Measurements from ENCODE around the gene STRN4. TPM values are rescaled to one million over a fixed set of nuclear protein-coding genes. Genes with fewer than 3 reads are reported as not detected.

The STRN4 gene
- total and polyA plus RNA-seq, 7 donors = 28.6 to 72.3 (median 46.2) TPM

DNA sequence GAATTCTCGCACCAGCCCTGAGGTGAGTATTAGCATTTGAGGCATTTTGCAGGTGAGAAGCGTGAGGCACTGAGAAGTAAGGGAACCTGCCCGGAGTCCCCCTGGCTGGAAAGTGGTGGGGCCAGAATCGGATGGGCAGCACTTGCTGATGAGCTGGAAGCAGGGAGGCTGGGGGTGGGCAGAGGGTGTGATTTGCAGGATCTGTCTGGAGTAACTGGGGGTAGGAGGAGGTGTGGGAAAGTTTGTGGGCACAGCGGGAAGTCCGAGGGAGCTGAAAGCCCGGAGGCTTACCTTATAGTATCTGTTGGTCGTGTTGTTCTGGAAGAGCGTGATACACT, 49.4 kb downstream of the STRN4 start:
- DNase-seq (no peak), ATAC-seq (no peak)
- peak overlapping the region; percentile 38 for H3K4me3 ChIP-seq
- no peaks in the 10 kb centered on the region for H3K9me3 ChIP-seq
- H3K36me3 ChIP-seq (ENCODE audit: insufficient read depth in 1 of 2, low read depth in 1 of 2) = peaks cover 3 to 71% of the 10 kb centered on the region in 2 donors
- 74 to 81% (median 80%) methylated on average over 8 to 9 of the region's 9 CpGs for WGBS, 3 donors
- TF ChIP-seq, protein P1, sequence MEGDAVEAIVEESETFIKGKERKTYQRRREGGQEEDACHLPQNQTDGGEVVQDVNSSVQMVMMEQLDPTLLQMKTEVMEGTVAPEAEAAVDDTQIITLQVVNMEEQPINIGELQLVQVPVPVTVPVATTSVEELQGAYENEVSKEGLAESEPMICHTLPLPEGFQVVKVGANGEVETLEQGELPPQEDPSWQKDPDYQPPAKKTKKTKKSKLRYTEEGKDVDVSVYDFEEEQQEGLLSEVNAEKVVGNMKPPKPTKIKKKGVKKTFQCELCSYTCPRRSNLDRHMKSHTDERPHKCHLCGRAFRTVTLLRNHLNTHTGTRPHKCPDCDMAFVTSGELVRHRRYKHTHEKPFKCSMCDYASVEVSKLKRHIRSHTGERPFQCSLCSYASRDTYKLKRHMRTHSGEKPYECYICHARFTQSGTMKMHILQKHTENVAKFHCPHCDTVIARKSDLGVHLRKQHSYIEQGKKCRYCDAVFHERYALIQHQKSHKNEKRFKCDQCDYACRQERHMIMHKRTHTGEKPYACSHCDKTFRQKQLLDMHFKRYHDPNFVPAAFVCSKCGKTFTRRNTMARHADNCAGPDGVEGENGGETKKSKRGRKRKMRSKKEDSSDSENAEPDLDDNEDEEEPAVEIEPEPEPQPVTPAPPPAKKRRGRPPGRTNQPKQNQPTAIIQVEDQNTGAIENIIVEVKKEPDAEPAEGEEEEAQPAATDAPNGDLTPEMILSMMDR (IDR thresholded peaks at IDR 0.05) = no peak
- H3K4me1 ChIP-seq = no peaks in the 10 kb centered on the region
- intact Hi-C loops (cut with DNase I) = no loop called here
- H3K27me3 ChIP-seq (ENCODE audit: insufficient read depth in 3 of 3, low read length in 2 of 3) = no peaks in the 10 kb centered on the region
- no peak overlapping the region for H3K27ac ChIP-seq

DNA sequence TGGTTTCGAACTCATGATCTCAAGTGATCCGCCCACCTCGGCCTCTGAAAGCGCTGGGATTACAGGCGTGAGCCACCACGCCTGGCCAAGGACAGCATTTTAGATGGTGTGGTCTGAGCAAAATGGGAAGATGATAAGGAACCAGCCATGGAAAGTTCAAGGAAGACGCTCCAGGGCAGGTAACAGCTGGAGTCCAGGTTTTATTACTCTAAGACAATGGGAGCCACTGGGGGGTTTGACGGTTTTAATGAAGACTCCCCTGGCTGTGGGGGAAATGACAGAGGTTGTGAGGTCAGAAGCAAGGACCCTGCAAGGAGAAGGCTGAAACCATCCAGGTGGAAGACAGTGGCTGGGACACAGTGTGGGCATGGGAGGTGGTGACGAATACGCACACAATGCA, 50.2 kb downstream of the STRN4 start:
- intact Hi-C loops (cut with DNase I) = no loop called here
- H3K4me1 ChIP-seq = no peaks in the 10 kb centered on the region
- no peak overlapping the region for H3K27ac ChIP-seq
- no peak overlapping the region for H3K4me3 ChIP-seq
- no peaks in the 10 kb centered on the region for H3K9me3 ChIP-seq
- H3K36me3 ChIP-seq (ENCODE audit: insufficient read depth in 1 of 2, low read depth in 1 of 2) = peaks cover 3 to 71% of the 10 kb centered on the region in 2 donors
- ATAC-seq = no peak
- TF ChIP-seq, protein P1 (IDR thresholded peaks at IDR 0.05) = no peak
- no peak for DNase-seq
- H3K27me3 ChIP-seq (ENCODE audit: insufficient read depth in 3 of 3, low read length in 2 of 3) = no peaks in the 10 kb centered on the region
- WGBS, 3 donors = 95% methylated on average over 10 of the region's 10 CpGs

DNA sequence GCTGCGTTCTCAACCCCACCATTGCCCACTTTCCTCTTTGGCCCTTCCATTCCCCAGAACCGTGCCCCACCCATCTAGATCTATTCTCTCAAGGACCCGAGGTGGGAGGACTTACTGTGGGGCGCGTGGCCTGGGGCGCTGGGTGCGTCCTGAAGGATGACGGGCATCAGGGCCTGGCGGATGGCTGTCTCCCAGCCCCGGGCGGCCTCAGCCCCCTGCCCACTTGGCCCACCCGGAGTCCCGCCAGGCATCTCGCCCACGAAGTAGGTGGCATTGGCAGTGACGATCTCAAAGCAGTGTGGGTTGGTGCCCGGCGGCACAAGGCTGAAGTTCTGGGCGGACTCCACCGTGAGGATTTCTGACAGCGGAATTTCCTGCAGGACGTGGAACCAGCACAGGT, 52.5 kb downstream of the STRN4 start:
- ATAC-seq = no peak
- intact Hi-C loops (cut with DNase I) = no loop called here
- H3K27me3 ChIP-seq (ENCODE audit: insufficient read depth in 3 of 3, low read length in 2 of 3) = no peaks in the 10 kb centered on the region
- no peak overlapping the region for H3K27ac ChIP-seq
- no peaks in the 10 kb centered on the region for H3K4me1 ChIP-seq
- WGBS, 3 donors = 94 to 98% (median 94%) methylated on average over 22 of the region's 22 CpGs
- H3K9me3 ChIP-seq = no peaks in the 10 kb centered on the region
- DNase-seq = no peak
- TF ChIP-seq, protein P1 (IDR thresholded peaks at IDR 0.05) = no peak
- H3K36me3 ChIP-seq (ENCODE audit: insufficient read depth in 1 of 2, low read depth in 1 of 2) = peaks cover 3 to 77% of the 10 kb centered on the region in 2 donors
- no peak overlapping the region for H3K4me3 ChIP-seq

DNA sequence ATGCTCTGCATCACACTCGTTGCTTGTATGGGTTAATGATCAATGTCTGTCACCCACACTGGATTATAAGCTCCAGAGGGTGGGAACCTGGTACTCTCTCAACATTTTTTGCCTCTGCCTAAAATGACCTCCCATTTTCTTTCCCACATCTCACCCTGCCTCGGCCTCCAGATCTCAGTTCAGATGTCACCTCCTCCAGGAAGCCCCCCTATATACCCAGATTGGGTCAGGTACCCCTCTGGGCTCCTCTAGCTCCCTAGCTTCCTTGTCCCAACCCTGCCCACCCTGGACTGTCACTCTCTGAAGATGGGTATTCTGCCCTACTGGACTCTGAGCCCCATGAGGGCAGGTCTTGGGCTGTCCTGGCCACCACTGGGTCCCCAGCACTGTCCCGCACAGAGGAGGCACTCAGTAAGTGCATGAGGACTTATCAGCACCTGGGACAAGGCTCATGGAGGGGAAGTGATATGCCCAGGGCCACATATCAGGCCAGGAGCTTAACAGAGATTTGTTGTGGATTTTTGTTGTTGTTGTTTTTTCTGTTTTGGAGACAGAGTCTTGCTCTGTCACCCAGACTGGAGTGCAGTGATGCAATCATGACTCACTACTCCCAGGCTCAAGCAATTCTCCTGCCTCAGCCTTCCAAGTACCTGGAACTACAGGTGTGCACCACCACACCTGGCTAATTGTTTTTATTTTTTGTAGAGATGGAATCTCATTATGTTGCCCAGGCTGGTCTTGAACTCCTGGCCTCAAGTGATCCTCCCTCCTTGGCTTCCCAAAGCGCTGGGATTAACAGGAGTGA, 53.1 kb downstream of the STRN4 start:
- peaks cover 3 to 82% of the 10 kb centered on the region in 2 donors for H3K36me3 ChIP-seq (ENCODE audit: insufficient read depth in 1 of 2, low read depth in 1 of 2)
- DNase-seq (no peak), ATAC-seq (no peak)
- no peak overlapping the region for H3K4me3 ChIP-seq
- H3K9me3 ChIP-seq = no peaks in the 10 kb centered on the region
- TF ChIP-seq, protein P1 (IDR thresholded peaks at IDR 0.05) = no peak
- H3K4me1 ChIP-seq = no peaks in the 10 kb centered on the region
- H3K27ac ChIP-seq = no peak overlapping the region
- WGBS, 3 donors = 88 to 92% (median 90%) methylated on average over 4 of the region's 4 CpGs
- H3K27me3 ChIP-seq (ENCODE audit: insufficient read depth in 3 of 3, low read length in 2 of 3) = no peaks in the 10 kb centered on the region
- intact Hi-C loops (cut with DNase I) = no loop called here

DNA sequence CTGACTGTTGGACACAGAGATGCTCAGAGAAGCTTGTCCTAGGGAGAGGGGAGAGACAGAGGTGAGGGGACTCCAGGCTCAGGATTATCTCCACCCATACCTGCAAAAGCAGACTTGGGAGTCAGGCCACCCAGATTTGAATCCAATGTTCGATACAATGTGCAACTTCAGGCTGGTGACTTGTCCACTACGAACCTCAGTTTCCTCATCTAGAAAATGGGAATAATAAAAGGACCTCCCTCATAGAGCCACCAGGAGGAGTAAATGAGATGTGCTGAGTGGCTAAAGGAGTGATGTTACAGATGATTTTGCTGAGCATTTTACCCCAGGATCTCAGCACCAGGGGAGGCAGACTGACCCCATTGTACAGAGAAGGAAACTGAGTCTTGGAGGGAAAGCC, 54.3 kb downstream of the STRN4 start:
- H3K4me1 ChIP-seq = no peaks in the 10 kb centered on the region
- peaks cover 6 to 92% of the 10 kb centered on the region in 2 donors for H3K36me3 ChIP-seq (ENCODE audit: insufficient read depth in 1 of 2, low read depth in 1 of 2)
- DNase-seq = no peak
- intact Hi-C loops (cut with DNase I) = no loop called here
- no peak for ATAC-seq
- H3K9me3 ChIP-seq = no peaks in the 10 kb centered on the region
- no peaks in the 10 kb centered on the region for H3K27me3 ChIP-seq (ENCODE audit: insufficient read depth in 3 of 3, low read length in 2 of 3)
- TF ChIP-seq, protein P1 (IDR thresholded peaks at IDR 0.05) = no peak
- no peak overlapping the region for H3K4me3 ChIP-seq
- WGBS, 3 donors = 97 to 99% (median 97%) methylated on average over 2 of the region's 2 CpGs
- H3K27ac ChIP-seq = no peak overlapping the region

Measured in psoas muscle (tissue), 8 donors.